GM10266 (cell line): ENCODE data around the gene MRFAP1.
"Not testable (repeated sequence)": the region's sequence is repeated elsewhere in the genome, so short reads cannot be mapped to it uniquely, and the experiment has no call there.

ENCODE experiments used
- DNase-seq: peaks from one replicate; pipeline ENCODE4 v3.0.0; 2012; ENCODE audit errors: extremely low spot score
- CTCF ChIP-seq: IDR thresholded peaks from 2 replicates; pipeline ENCODE4 v1.5.1; 2012; ENCODE audit warnings: mild to moderate bottlenecking, low read depth; ENCODE audit not compliant: control insufficient read depth, insufficient read depth; ENCODE audit errors: missing control alignments

MRFAP1 gene

GRCh38 chr4:6660430-6660829 lies 19.9 kb downstream of the MRFAP1 start:
- no peak for TF ChIP-seq CTCF
- DNase-seq, result no peak

GRCh38 chr4:6662591-6662990 lies 22.1 kb downstream of the MRFAP1 start:
- DNase-seq, result no peak
- no peak for TF ChIP-seq CTCF

GRCh38 chr4:6663596-6664393 lies 23.3 kb downstream of the MRFAP1 start:
- TF ChIP-seq CTCF, result no peak
- DNase-seq, result no peak

- no peak for DNase-seq
- no peak for TF ChIP-seq CTCF
These were observed 24.8 kb downstream of the MRFAP1 start for GRCh38 chr4:6665320-6665654.

GRCh38 chr4:6668391-6668790 lies 27.9 kb downstream of the MRFAP1 start:
- TF ChIP-seq CTCF, result no peak
- DNase-seq, result no peak

- no peak for DNase-seq
- no peak for TF ChIP-seq CTCF
These were observed 31.2 kb downstream of the MRFAP1 start for GRCh38 chr4:6671648-6672047.

- TF ChIP-seq CTCF, result no peak
- DNase-seq, result no peak
These were observed 31.6 kb downstream of the MRFAP1 start for GRCh38 chr4:6672131-6672530.

GRCh38 chr4:6672541-6673190 lies 32.2 kb downstream of the MRFAP1 start:
- DNase-seq, result not testable (repeated sequence)

GRCh38 chr4:6673191-6673659 lies 32.7 kb downstream of the MRFAP1 start:
- DNase-seq, result not testable (repeated sequence)
